ENCODE measurements around the gene PFDN5. TPM values are rescaled to one million over a fixed set of nuclear protein-coding genes. Genes with fewer than 3 reads are reported as not detected.

Gene PFDN5
- total and polyA plus RNA-seq, 10 of the 15 experiments (the other 5 are each of a cell fraction or from before 2014, with no cell fraction given), result 300 to 1,596 (median 495) TPM

- TF ChIP-seq, protein P1, sequence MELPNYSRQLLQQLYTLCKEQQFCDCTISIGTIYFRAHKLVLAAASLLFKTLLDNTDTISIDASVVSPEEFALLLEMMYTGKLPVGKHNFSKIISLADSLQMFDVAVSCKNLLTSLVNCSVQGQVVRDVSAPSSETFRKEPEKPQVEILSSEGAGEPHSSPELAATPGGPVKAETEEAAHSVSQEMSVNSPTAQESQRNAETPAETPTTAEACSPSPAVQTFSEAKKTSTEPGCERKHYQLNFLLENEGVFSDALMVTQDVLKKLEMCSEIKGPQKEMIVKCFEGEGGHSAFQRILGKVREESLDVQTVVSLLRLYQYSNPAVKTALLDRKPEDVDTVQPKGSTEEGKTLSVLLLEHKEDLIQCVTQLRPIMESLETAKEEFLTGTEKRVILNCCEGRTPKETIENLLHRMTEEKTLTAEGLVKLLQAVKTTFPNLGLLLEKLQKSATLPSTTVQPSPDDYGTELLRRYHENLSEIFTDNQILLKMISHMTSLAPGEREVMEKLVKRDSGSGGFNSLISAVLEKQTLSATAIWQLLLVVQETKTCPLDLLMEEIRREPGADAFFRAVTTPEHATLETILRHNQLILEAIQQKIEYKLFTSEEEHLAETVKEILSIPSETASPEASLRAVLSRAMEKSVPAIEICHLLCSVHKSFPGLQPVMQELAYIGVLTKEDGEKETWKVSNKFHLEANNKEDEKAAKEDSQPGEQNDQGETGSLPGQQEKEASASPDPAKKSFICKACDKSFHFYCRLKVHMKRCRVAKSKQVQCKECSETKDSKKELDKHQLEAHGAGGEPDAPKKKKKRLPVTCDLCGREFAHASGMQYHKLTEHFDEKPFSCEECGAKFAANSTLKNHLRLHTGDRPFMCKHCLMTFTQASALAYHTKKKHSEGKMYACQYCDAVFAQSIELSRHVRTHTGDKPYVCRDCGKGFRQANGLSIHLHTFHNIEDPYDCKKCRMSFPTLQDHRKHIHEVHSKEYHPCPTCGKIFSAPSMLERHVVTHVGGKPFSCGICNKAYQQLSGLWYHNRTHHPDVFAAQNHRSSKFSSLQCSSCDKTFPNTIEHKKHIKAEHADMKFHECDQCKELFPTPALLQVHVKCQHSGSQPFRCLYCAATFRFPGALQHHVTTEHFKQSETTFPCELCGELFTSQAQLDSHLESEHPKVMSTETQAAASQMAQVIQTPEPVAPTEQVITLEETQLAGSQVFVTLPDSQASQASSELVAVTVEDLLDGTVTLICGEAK (IDR thresholded peaks at IDR 0.05; ENCODE audit: borderline replicate concordance), result peak; percentile 98
- TF ChIP-seq RAD21 (IDR thresholded peaks at IDR 0.05; ENCODE audit: insufficient read depth, low read depth, low read length) (no peak), BCLAF1 (IDR thresholded peaks at IDR 0.05) (no peak), MEF2A (IDR thresholded peaks at IDR 0.05; ENCODE audit: insufficient read depth, low read depth, low read length) (no peak), MAX (IDR thresholded peaks at IDR 0.05; ENCODE audit: low read depth, low read length) (peak; percentile 61), RAD51 (IDR thresholded peaks at IDR 0.05) (no peak), ZBTB11 (CRISPR knock-in tag; IDR thresholded peaks at IDR 0.05) (peak; percentile 39; the same call in 1 of the 2 replicates), NR2C1 (IDR thresholded peaks at IDR 0.05) (peak; percentile 99), PBX3 (IDR thresholded peaks at IDR 0.05; ENCODE audit: insufficient replicate concordance, low read depth, low read length) (no peak), PKNOX1 (IDR thresholded peaks at IDR 0.05) (peak; percentile 74)
- TF ChIP-seq, protein P2, sequence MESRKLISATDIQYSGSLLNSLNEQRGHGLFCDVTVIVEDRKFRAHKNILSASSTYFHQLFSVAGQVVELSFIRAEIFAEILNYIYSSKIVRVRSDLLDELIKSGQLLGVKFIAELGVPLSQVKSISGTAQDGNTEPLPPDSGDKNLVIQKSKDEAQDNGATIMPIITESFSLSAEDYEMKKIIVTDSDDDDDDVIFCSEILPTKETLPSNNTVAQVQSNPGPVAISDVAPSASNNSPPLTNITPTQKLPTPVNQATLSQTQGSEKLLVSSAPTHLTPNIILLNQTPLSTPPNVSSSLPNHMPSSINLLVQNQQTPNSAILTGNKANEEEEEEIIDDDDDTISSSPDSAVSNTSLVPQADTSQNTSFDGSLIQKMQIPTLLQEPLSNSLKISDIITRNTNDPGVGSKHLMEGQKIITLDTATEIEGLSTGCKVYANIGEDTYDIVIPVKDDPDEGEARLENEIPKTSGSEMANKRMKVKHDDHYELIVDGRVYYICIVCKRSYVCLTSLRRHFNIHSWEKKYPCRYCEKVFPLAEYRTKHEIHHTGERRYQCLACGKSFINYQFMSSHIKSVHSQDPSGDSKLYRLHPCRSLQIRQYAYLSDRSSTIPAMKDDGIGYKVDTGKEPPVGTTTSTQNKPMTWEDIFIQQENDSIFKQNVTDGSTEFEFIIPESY (IDR thresholded peaks at IDR 0.05), result no peak
Measured at GRCh38 chr12:53299454-53300180, 4.3 kb downstream of the PFDN5 start, which contains the start of gene MYG1 (continued).

All from GM12878 (cell line).